ENCODE results near the gene STK24. TPM values are rescaled to one million over a fixed set of nuclear protein-coding genes. Genes with fewer than 3 reads are reported as not detected.

The STK24 gene
- polyA plus RNA-seq, 1 of the 3 experiments (the other 2 are of a cell fraction) = 30.5 TPM

DNA sequence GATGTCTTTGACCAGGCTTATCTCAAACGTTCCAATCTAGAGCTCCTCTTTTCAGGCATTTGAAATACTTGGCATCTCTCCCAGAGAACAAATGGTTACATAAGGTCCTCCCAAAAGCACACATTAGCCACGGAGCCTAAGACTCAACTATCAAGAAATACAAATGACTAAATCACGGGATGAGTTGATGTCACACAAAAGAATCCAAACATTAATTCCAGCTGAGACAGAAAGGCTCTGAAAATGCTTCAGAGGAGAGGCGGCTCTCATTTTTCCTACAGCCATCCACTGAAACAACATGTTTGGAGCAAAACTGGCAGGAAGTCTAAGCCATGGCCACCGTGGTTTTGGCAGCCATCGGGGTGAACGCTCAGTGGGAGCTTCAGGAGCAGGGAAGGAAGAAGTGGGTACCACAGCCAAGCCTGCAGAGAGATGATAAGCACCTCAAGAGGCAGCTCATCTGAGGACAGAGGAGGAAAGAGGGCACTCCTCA, 122.5 kb downstream of the STK24 start:
- H3K9me2 ChIP-seq = no peaks in the 10 kb centered on the region
- no peak for DNase-seq
- peak overlapping the region; percentile 39 to 68 for H3K27ac ChIP-seq (ENCODE audit: low read depth in 2 of 2, low read length in 1 of 2)
- peaks cover 30% of the 10 kb centered on the region for H3F3A ChIP-seq (replicated peaks; ENCODE audit: insufficient read depth)
- peak overlapping the region; percentile 46; the same call in 1 of the 2 replicates for H3K4me2 ChIP-seq
- POLR2A ChIA-PET = no interaction called here
- no peak overlapping the region for H2AFZ ChIP-seq (ENCODE audit: low read depth)
- peaks cover 20 to 69% of the 10 kb centered on the region in 2 experiments for H3K36me3 ChIP-seq (replicated peaks in 1 of 2; ENCODE audit: control insufficient read depth in 1 of 2, insufficient read depth in 2 of 2, low read length in 1 of 2)
- no peaks in the 10 kb centered on the region for H3K27me3 ChIP-seq (ENCODE audit: insufficient read depth)
- no peaks in the 10 kb centered on the region for H3K9me3 ChIP-seq
- H3K9ac ChIP-seq = no peak overlapping the region
- H3K79me2 ChIP-seq (ENCODE audit: insufficient read depth) = no peaks in the 10 kb centered on the region
- CTCF ChIA-PET = interaction anchor here (1.0 to 3.8 kb wide), 6 partner anchors 9 to 421 kb away, joined by 3 to 31 read pairs (median 6); no protein-coding TSS in a partner anchor
- 44% methylated on average over 7 of the region's 7 CpGs for WGBS (ENCODE audit: low lambda C conversion rate)
- no peak overlapping the region for H3K4me3 ChIP-seq (ENCODE audit: low read depth in 2 of 2, low read length in 1 of 2)
- H3K4me1 ChIP-seq (ENCODE audit: control insufficient read depth in 1 of 2, insufficient read depth in 2 of 2, low read depth in 1 of 2, low read length in 1 of 2) = peaks cover 8 to 17% of the 10 kb centered on the region in 2 experiments; a peak in 2 of 4 replicates
- TF ChIP-seq, protein P1, sequence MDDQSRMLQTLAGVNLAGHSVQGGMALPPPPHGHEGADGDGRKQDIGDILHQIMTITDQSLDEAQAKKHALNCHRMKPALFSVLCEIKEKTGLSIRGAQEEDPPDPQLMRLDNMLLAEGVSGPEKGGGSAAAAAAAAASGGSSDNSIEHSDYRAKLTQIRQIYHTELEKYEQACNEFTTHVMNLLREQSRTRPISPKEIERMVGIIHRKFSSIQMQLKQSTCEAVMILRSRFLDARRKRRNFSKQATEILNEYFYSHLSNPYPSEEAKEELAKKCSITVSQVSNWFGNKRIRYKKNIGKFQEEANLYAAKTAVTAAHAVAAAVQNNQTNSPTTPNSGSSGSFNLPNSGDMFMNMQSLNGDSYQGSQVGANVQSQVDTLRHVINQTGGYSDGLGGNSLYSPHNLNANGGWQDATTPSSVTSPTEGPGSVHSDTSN (IDR thresholded peaks at IDR 0.05) = peak; percentile 31; the same call in 1 of the 2 replicates
- no peak for TF ChIP-seq RCOR1 (IDR thresholded peaks at IDR 0.05; ENCODE audit: low read length)
- H4K20me1 ChIP-seq (ENCODE audit: insufficient read depth) = peaks cover 8% of the 10 kb centered on the region; the same call in 1 of the 2 replicates

DNA sequence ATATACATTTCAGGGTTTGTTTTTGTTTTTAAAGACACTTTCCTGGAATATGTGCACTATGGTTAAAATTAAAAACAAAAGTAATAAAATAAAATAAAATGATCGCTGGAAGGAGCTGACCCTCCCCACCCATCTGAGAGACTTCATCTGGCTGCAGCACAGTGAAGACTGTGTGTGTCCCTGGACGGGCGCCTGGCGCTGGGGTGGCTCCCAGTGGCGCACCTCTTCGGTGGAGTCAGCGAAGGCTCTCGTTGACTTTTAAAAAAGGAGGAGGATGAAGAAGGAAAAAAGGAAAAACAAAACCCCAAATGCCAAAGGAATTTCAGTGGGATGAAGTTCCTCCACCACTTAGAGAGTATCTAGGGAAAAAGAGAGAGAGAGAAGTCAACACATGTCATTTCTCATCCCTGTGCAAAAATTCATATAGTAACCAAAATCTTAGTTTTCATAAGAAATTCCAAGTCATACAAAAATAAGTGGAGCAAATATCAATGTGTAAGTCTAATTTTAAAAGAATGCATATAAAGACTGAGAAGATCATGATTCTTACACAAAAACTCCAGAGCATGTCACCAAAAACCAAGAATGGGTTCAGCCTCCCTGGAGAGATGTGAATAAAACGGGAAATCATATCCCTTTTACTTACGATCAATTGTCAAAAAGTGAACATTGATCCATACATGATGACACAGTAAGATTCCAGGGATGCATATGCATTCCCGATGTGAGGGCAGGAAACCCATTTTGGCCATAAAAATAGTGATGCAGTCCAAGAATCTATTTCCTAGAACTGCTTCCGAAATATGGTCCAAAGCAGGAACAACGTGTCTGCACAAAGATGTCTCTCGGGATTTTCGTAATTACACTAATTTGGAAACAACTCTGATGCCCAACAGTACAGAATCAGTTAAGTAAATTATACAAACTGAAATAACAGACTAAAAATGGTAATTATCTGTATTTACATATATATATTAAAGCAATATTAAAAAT, 123.8 kb downstream of the STK24 start:
- ChIA-PET POLR2A (no interaction called here), CTCF (interaction anchor here (4.0 to 9.3 kb wide), 2 partner anchors 14 to 197 kb away, joined by 27 to 164 read pairs; no protein-coding TSS in a partner anchor)
- Histone ChIP-seq H3K4me2 (no peak overlapping the region), H3K27me3 (ENCODE audit: insufficient read depth) (no peaks in the 10 kb centered on the region), H3K36me3 (replicated peaks in 1 of 2; ENCODE audit: control insufficient read depth in 1 of 2, insufficient read depth in 2 of 2, low read length in 1 of 2) (peaks cover 27 to 68% of the 10 kb centered on the region in 2 experiments), H3K9ac (no peak overlapping the region), H3K79me2 (ENCODE audit: insufficient read depth) (no peaks in the 10 kb centered on the region), H3K9me2 (no peaks in the 10 kb centered on the region), H3K27ac (ENCODE audit: low read depth in 2 of 2, low read length in 1 of 2) (peak overlapping the region in 1 of 2 experiments; percentile 68; a peak in 1 of 4 replicates), H3K9me3 (no peaks in the 10 kb centered on the region), H3K4me1 (ENCODE audit: control insufficient read depth in 1 of 2, insufficient read depth in 2 of 2, low read depth in 1 of 2, low read length in 1 of 2) (peaks cover 8 to 17% of the 10 kb centered on the region in 2 experiments; a peak in 2 of 4 replicates), H2AFZ (ENCODE audit: low read depth) (no peak overlapping the region), H4K20me1 (ENCODE audit: insufficient read depth) (peaks cover 8% of the 10 kb centered on the region; the same call in 1 of the 2 replicates), H3F3A (replicated peaks; ENCODE audit: insufficient read depth) (peaks cover 36% of the 10 kb centered on the region), H3K4me3 (ENCODE audit: low read depth in 2 of 2, low read length in 1 of 2) (no peak overlapping the region)
- TF ChIP-seq YY1 (IDR thresholded peaks at IDR 0.05; ENCODE audit: low read depth) = no peak
- TF ChIP-seq, protein P2, sequence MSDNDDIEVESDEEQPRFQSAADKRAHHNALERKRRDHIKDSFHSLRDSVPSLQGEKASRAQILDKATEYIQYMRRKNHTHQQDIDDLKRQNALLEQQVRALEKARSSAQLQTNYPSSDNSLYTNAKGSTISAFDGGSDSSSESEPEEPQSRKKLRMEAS (IDR thresholded peaks at IDR 0.05; ENCODE audit: low read depth) = no peak
- no peak for TF ChIP-seq POLR2AphosphoS5 (IDR thresholded peaks at IDR 0.05; ENCODE audit: low read depth, low read length)
- TF ChIP-seq SIN3A (IDR thresholded peaks at IDR 0.05; ENCODE audit: borderline replicate concordance, low read depth, low read length) = no peak
- no peak for TF ChIP-seq NRF1 (IDR thresholded peaks at IDR 0.05; ENCODE audit: low read depth, low read length)
- TF ChIP-seq, protein P3, sequence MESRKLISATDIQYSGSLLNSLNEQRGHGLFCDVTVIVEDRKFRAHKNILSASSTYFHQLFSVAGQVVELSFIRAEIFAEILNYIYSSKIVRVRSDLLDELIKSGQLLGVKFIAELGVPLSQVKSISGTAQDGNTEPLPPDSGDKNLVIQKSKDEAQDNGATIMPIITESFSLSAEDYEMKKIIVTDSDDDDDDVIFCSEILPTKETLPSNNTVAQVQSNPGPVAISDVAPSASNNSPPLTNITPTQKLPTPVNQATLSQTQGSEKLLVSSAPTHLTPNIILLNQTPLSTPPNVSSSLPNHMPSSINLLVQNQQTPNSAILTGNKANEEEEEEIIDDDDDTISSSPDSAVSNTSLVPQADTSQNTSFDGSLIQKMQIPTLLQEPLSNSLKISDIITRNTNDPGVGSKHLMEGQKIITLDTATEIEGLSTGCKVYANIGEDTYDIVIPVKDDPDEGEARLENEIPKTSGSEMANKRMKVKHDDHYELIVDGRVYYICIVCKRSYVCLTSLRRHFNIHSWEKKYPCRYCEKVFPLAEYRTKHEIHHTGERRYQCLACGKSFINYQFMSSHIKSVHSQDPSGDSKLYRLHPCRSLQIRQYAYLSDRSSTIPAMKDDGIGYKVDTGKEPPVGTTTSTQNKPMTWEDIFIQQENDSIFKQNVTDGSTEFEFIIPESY (IDR thresholded peaks at IDR 0.05; ENCODE audit: borderline replicate concordance, low read depth) = no peak
- TF ChIP-seq MXI1 (IDR thresholded peaks at IDR 0.05; ENCODE audit: low read depth, low read length) = no peak
- 90% methylated on average over 15 of the region's 15 CpGs for WGBS (ENCODE audit: low lambda C conversion rate)
- DNase-seq = no peak
